Activated CD8-positive, alpha-beta memory T cell treated with anti-CD3 and anti-CD28 coated beads for 1 hour (primary cell): ENCODE results near the gene TXNL4A.

ENCODE experiments used
- DNase-seq, 2 donors: peaks; one replicate each; pipeline ENCODE4 v3.0.0-alpha.2; 2020; ENCODE audit warnings: low read depth in 1 of 2; ENCODE audit errors: extremely low read depth in 1 of 2

TXNL4A gene

DNA sequence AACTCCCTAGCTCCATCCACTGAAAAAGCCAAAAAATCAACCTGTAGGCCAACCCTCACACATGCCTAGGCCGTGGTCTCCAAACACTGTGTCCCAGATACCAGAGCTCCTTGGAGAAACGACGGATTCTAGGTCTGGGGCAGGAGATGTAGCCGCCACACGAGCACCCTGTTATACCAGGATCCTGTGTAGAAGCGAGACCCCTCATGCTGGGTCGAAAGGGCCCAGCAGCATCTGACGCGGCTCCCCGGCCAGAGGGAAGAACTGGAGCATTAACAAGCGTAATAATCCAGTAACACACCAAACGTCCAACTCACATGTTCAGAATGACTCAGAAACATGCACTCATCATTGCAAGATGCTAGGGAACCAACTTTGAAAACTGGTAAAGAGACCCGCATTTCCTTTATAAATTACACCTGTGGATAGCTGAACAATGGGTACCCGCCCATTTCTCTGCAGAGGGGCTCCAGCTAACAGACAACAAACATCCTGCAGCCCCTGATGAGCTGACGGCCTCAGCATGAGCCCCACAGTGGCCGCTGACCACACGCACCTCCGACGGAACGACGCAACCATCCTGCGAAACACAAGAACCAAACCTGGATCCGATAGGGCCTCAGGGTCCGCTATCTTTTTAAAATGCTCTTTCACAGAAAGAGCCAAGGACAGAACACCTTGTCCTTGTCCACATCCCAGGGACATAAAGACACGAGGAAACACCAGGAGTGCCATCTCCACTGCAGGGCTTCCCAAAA, 51.1 kb downstream of the TXNL4A start:
- DNase-seq: no peak

DNA sequence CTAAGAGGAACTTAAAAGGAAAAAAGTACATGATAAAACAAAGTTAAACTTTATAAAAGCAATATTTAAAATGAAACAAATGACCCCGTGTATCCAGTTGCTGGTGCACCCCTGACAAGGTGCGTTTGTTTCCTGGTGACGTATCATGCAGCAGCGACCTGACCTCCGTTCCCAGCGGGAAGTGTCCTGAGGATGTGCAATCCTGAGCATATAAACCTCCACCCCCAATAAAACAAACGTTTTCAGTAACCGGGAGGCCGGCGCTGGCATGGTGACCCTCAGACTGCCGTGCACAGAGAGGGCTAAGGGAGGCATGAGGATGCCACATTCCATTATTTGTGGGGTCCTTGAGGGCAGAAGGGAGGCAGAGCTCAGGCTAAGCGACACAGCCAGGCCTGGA, 51.7 kb downstream of the TXNL4A start:
- DNase-seq: no peak

DNA sequence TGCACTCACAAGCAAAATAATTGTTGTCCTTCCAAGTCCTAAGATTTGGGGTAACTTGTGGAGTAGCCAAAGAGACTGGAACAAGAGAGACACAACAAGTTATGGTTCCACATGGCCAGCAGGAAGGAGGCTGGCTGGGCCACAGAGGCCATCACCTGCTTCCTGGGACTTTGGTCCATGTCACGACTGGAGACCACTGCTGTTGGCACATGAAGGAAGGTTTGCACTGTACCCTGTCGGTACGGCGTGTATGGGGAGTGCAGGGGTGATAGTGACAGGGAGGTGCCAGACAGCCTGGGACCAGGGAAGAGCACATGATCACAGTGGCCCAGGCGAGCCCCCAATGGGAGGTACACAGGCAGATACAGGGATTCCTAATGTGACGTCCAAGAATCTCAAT, 52.4 kb downstream of the TXNL4A start:
- DNase-seq: no peak

DNA sequence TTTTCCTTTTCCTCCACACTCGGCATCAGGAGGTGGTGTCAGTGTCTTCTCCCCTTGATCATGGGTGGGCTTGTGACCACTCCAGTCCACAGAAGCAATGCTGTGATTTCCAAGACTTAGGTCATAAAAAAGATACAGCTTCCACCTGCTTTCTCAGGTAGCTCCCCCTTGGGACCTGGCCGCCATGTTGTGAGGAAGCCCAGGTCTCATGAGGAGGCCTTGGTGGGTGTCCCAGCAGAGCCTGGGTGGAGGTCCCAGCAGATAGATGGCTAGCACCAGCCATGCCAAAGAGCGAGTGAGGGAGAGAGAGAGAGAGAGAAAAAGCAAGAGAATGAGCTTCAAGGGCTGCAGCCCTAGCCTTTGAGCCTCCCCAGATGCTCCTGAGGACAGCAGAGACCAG, 52.9 kb downstream of the TXNL4A start:
- no peak for DNase-seq

DNA sequence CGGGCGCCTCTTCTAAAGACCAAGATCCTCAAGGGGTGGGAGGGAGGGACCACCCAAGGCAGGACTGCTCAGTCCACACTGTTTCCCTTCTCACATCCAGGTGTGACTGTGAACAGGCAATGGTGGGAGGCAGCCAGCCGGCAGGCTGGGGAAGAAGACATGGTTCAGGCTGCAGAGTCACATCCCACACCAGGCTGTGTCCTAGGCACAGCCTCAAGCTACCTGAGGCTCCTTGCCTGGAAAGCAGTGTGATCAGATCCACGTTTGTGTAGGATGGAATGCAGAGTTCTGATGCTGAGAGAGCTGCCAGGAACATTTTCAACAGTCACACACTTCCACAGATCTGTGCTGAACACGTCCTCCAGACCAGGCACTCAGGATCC, 53.3 kb downstream of the TXNL4A start:
- DNase-seq: no peak

DNA sequence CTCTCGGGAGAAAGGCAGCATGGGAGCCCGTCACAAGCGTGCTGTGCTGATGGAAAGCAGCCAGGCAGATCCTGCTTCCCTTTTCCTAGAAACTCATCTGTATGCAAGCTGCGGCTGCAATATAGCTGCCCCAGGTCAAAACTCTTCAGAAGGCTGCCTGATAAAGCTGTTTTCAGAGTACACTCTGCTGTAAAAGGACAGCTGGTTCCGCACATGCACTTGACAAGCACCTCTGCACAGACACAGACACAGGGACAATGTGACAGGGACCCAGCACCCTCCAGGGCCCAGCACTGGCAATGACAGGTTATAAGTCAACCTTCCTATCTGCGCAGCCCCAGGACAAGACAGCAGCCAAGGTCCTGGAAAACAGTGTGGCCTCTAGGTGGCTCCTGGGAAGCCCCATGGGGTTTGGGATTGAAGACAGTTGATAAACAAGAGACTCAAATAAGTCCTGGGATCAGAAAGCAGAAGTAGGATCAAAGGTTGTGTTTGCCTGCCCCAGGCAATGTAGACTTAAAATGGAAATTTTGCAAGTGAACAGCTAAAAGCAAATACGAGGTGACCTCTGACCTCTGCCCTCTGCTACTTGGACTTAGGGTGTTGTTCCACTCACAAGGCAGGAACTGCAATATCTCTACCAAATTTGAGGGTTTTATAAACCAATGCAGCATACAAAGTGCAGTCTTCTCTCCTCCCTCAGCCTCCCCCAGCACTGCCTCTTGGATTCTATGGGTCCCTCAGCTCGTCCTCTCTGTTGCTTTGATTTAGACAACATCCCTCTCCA, 53.9 kb downstream of the TXNL4A start:
- no peak for DNase-seq

DNA sequence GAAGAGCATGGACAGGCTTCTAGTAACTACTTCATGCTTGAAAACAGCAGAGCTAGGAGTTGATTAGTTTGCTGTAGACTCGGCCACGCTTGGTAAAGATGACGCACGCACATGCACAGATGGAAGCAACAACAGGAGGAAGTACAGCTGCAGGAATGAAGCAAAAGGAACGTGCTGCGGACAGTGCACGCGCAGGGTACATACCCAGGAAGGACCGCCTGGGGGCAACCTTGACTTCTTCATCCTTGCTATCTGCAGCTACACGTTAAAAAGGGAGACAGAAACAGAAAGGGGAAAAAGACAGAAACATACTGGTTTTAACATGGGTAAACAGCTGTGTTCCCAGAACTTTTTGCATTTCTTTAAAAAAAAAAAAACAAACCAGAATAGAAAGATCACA, 54.6 kb downstream of the TXNL4A start:
- DNase-seq: no peak

DNA sequence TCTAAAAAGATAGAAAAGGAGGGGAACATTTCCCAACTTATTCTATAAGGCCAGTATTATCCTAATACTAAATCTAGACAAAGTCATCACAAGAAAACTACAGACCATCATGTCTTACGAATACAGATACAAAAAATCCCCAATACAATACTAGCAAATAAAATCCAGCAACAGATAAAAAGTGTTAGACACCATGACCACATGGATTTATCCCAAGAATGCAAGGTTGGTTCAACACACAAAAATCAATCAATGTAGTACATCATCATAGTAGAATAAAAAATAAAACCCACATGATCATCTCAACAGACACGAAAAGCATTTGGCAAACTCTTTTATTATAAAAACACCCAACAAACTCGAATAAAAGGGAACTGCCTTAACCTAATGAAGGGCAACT, 55.5 kb downstream of the TXNL4A start:
- DNase-seq: no peak

DNA sequence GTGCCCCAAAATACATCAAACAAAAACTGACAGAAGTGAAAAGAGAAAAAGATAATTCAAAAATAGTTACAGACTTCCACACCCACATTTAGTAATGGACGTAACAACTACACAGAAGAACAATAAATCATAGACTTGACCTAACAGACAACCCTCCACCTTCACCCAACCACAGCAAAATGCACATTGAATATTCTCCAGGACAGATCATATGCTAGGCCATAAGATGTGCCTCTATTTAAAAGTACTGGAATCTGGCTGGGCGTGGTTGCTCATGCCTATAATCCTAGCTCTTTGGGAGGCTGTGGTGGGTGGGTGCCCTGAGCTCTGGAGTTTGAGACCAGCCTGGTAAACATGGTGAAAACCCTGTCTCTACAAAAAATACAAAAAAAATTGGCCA, 56.9 kb downstream of the TXNL4A start:
- DNase-seq: no peak

DNA sequence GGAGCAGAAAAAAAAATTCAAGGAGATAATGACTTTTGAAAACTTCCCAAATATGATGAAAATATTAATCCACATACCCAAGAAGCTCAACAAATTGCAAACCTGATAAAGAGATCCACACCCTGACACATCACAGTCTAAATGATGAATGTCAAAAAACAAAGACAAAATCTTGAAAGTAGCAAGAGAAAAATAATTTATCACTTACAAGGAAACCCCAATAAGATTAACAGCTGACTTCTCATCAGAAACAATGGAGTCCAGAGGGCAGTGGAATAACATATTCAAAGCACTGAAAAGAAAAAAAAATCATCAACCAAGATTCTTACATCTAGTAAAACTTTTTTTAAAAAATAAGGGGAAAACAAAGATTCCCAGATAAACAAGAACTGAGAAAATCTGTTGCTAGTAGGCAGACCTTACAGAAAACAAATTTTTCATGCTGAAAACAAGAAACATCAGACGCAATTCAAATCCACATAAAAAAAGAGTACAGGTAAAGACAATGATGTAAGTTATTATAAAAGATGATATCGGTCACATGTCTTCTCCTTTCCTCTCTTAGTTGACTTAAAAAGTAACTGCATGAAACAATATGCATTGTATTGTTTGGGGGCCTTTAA, 58.2 kb downstream of the TXNL4A start:
- DNase-seq: no peak

DNA sequence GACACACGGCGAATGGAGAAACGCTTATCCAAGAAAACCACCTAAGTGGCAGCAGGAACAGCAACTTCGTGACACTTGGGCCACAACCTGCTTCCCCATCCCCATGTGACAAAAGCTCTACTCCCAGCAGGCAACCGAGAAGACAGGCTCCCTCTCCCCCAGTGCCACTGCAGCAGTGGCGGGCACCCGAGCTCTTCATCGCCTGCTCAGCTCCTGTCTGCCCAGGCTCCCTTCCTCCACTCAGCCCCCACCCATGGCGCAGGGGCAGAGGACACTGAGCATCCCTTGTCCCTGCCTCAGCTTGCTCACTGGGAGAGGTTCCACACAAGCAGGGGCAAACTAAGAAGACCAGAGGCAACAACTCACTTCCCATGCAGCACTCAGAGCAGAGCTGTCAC, 59.8 kb downstream of the TXNL4A start:
- DNase-seq: no peak

DNA sequence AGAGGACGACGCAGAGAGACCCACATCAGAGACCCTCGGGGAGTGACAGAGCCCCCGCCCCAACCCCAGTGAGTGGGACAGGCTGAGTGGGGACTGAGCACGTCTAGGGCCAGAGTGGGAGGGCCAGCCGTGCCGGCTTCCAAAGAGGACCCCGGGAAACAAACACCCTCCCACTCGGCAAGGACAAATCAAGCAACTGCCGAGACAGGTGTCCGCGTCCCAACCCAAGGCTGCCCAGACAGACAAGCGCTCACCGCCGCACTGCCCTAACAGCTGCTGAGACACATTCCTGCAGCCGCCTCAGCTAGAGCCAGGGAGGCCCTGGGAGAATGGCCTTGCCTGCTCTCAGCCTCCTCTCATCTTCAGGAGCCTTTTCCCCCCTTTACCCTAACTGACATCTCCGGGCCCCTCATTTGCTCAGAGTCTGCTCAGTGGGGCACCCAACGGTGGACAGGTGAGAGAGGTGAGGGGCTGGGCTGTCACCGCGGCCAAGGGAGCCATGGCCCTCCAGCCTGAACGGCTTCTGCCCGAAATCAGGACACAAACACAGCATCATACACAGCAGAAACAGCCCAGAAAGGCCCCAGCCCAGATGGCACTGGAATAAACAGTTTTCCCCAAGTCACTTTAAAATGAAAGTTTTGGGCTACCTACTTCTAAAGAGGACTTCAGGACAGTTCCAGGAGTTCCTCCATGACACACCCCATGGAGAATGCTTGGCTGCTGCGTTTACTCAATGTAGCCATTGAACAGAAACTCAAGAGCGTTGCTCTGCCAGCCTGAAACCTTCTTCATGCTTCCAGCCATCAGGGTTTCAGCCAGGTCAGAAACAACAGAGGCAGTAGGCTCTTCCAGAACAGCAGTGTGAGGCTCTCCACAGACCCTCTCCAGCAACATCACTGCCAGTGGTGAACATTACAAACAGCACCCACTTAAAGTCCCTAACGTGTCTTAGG, 60.5 kb downstream of the TXNL4A start:
- DNase-seq: no peak

DNA sequence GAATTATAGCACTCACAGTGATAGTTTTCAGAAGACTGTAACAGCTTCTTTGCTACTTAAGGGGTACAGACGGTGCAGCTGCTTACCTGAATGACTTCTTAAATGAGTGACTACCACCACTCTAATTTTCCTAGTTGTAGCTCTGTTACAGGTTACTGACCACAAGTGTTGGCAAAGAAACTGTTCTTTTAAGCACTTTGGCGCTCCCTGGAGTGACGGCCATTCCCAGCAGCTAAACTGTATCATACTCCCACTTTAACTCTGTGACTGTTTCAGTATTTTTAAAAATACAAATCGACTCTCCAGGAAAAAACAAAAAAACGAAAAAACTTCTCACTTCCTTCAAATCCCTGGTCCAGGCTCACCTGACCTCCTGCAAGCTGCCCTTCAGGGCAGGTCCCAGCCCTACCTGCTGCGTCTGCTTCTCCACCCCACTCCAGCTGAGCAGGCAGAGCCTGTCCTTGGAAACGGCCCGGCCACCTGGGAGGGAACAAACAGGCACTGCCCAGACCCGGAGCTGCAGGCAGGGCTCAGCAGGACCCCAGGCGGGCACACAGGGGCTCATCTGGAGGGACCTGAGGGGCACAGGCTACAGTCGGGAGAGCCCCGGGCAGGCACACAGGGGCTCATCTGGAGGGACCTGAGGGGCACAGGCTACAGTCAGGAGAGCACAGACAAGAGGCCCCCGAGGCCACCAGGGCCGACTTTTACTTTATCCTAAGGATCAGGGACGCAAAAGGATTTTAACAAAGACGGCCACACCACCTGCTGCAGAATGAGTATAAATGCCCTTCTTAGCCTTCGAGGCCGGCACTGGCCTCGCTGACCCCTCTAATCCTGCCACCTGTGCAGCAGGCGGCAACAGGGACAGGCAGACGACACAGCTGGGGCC, 61.4 kb downstream of the TXNL4A start:
- no peak for DNase-seq

DNA sequence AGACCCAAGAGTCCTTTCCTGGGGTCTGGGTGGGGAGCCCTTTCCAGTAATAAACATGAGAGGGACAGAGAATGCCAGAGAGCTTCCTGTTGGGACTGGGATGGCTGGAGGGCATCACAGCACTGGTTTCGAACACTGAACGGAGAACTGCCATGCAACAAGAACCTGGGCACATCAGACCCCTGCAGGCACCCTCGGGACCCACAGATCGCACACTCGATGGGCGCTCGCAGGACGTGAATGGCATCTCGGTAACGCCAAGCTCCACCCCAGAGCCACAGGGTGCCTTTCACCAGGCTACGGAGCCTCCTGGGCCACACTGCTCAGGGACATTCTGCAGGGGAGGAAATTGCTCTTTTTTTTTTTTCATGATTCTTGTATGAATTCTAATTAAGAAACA, 62.1 kb downstream of the TXNL4A start:
- no peak for DNase-seq

DNA sequence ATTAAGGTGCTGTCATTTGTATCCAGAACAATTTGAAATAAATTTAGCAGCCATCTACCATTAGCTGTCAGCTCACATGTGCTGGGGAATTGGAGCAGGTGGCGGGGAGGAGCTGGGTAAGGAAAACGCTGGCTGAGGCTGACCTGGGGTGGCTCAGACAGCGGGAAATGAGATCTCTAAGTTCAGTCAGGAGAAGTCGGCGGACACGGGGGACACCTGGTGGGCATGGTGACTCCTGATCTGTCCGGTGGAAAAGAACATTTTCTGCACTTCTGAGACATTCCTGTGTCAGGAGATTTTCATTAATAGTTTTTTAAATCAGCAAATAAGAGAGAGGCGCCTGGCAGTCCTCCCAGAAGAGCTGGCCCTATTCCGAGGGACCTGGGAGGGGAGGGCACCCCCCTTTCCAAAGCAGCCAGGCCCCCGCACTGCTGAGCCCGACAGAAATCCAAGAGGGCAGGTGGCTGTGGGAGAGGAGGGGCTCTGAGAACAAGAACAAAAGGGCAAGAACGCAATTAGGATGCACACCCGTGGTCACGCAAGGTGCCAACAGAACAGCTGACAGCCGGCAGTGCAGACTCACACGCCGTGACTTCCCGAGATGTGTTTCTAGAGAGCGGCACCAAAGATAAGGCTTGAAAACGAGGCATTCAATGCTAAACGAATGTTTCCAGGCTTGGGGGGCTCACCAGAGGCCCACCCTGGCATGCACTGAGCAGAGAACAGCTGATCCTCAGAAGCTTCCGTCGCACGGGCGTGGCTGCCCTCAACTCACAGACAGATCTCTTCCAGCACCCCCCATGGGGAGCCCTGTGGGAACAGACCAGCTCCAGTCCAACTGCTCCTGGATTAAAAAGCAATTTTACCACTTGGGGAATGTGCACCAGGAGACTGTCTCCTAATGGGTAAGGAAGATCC, 63.3 kb downstream of the TXNL4A start:
- no peak for DNase-seq

DNA sequence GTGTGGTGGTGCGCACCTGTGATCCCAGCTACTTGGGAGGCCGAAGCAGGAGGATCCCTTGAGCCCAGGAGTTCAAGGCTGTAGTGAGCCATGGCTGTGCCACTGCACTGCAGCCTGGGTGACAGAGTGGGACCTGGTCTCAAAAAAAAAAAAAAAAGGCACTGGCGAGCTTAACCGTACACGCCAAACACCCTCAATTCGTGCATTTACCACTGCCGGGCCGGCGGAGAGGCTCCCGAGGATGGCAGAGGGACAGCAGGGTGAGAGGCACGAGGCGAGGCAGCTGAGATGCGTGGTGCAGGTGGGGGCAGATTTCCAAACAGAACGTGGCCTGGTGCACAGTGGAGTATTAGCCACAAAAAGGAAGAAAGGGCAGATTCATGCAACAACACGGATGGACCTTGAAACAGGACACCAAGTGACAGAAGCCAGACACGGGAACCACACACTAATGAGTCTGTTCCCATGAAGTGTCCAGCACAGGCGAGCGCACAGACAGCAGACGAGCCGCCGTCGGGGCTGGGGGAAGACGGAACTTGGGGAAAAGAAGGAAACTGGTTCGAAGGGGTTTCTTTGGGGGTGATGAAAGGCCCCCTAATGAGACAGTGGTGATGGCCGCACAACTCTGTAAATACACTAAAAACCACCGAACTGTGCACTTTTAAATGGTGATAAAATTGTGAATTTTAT, 64.3 kb downstream of the TXNL4A start:
- DNase-seq: no peak

DNA sequence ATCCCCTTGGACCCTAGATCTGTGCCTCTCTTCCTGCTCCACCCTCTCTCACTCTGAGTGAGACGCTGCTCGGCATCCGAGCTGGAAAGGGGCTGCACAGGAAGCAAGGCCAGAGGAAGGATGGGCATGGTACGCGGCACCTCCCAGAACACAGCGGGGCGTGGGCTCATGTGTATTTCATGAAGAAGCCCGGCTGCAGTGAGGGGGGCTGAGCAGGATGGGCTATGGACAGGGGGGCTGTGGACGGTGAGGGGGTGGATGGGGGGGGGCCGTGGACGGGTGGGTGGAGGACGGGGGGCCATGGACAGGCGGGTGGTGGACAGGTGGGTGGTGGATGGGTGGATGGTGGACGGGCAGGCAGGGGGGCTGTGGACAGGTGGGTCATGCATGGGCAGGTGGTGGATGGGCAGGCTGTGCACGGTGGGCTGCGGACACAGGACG, 65.4 kb downstream of the TXNL4A start:
- no peak for DNase-seq
